ENCODE measurements around the gene TEDC1.
"Not testable (repeated sequence)": the region's sequence is repeated elsewhere in the genome, so short reads cannot be mapped to it uniquely, and the experiment has no call there.

DNA sequence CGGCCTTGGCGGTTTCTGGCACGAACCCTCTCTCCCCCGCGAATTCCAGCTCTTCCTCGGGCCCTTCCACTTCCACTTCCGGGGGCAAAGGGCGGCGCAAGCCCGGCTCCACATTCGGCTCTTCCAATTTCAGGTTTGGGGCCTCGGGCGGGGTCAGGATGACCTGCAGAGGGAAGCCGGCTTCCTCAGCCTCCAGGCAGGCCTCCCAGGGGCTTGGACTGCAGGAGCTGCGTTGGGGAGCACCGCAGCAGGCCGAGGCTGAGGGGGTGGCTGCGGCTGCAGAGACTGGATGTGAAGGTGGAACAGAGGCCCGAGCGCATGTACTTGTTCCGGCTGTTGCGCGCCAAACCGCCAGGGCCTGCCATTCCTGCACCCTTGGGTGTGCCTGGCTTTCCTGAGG, 56.0 kb downstream of the TEDC1 start:
- TF ChIP-seq, protein P1, sequence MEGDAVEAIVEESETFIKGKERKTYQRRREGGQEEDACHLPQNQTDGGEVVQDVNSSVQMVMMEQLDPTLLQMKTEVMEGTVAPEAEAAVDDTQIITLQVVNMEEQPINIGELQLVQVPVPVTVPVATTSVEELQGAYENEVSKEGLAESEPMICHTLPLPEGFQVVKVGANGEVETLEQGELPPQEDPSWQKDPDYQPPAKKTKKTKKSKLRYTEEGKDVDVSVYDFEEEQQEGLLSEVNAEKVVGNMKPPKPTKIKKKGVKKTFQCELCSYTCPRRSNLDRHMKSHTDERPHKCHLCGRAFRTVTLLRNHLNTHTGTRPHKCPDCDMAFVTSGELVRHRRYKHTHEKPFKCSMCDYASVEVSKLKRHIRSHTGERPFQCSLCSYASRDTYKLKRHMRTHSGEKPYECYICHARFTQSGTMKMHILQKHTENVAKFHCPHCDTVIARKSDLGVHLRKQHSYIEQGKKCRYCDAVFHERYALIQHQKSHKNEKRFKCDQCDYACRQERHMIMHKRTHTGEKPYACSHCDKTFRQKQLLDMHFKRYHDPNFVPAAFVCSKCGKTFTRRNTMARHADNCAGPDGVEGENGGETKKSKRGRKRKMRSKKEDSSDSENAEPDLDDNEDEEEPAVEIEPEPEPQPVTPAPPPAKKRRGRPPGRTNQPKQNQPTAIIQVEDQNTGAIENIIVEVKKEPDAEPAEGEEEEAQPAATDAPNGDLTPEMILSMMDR (conservative IDR thresholded peaks at IDR 0.05; ENCODE audit: low read depth, low read length), result not testable (repeated sequence)
- not testable (repeated sequence) for TF ChIP-seq EZH2 (IDR thresholded peaks at IDR 0.05; ENCODE audit: borderline replicate concordance, low read depth, low read length, poor library complexity, severe bottlenecking)
